GM21529 (cell line): ENCODE data around the gene SCN4B.
"Not testable (repeated sequence)": the region's sequence is repeated elsewhere in the genome, so short reads cannot be mapped to it uniquely, and the experiment has no call there.

Experiments used
- ATAC-seq: cut with Tn5 transposase; IDR thresholded peaks from one replicate; pipeline ENCODE4 v1.9.1; 2021; ENCODE audit not compliant: unreplicated experiment

The SCN4B gene

GRCh38 chr11:118152552-118153471 lies at the start of gene SCN4B:
TSS of gene SCN4B (minus strand) at chr11:118152823. CDS start at chr11:118152673, 150 bp downstream.
- ATAC-seq = no peak

DNA sequence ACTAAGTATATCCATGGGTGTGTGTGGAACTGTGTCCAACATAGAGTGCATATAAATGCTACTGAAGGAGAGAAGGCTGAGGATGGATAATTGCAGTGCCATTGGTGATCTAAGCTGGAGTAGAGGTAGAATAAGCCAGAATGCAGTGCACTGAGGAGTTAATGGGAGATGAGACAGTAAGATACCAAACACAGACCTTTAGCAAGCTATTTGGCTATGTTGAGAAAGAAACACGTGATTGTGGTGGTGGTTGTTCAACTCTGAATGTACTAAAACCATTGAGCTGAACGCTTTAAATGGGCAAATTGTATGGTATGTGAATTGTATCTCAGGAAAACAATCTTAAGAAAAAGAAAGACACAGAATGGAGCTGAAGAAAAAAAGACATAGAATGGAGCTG lies 49.3 kb upstream of the SCN4B start:
- no peak for ATAC-seq

- no peak for ATAC-seq
Measured at GRCh38 chr11:118200901-118201680, 48.5 kb upstream of the SCN4B start.

GRCh38 chr11:118200497-118200896 lies 47.9 kb upstream of the SCN4B start:
- no peak for ATAC-seq

DNA sequence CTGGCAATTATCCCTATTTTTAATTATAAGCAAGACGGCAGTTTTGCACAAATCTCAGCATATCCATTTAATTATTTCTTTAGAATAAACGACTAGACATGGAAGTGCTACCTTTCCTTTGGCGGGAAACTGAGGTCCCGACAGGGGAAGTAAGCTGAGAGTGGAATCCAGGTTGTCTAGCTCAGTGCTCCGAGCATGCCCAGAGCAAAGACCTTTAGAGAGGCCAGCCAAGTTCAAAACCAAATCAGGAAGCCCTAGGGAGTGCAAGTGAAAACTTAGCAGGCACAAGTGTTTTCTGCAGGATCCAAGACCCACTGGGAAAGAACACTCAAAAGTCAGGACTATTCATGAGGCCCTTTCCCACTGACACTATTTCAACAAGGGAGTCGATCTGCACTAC lies 46.5 kb upstream of the SCN4B start:
- ATAC-seq = no peak

- ATAC-seq = no peak
Measured at GRCh38 chr11:118198370-118198769, 45.7 kb upstream of the SCN4B start.

- ATAC-seq = no peak
Measured at GRCh38 chr11:118194835-118195627, 42.4 kb upstream of the SCN4B start.

DNA sequence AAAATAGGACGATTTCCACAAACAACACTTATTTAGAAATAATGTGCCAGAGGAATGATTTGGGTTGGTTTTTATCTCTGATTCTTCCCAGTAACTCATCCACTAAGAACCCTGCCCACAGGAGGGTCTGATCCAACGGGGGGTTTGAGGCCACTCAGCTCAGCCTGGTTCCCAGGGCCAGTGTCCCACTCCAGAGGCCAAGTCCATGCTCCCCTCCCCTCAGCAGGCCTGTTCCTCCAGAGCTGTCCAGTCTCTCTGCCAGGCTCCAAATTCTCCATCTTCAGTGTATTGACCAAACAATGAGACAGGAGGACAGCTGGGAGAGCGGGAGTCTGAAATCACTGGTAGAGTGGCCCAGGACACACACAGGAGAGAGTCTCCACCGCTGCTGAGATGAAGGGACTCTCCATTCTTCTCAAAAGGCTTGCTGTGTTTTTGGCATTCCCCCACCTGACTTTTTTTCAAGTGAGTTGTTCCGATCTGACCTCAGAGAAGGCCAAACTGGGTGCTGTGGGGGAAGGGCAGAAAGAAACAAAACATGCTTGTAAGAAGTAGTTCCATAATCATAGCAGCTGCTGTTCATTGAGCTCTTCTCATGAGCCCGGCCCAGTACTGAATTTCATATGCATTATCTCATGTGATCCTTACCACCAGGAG lies 41.4 kb upstream of the SCN4B start:
- no peak for ATAC-seq

DNA sequence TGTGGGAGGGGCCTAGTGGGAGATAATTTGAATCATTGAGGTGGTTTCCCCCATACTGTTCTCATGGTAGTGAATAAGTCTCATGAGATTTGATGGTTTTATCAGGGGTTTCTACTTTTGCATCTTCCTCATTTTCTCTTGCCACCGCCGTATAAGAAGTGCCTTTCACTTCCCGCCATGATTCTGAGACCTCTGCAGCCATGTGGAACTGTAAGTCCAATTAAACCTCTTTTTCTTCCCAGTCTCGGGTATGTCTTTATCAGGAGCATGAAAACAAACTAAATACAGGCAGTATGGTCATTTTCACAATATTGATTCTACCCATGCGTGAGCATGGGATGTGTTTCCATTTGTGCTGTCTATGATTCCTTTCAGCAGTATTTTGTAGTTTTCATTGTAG lies 40.2 kb upstream of the SCN4B start:
- not testable (repeated sequence) for ATAC-seq

GRCh38 chr11:118190942-118191506 lies 38.4 kb upstream of the SCN4B start:
- not testable (repeated sequence) for ATAC-seq

DNA sequence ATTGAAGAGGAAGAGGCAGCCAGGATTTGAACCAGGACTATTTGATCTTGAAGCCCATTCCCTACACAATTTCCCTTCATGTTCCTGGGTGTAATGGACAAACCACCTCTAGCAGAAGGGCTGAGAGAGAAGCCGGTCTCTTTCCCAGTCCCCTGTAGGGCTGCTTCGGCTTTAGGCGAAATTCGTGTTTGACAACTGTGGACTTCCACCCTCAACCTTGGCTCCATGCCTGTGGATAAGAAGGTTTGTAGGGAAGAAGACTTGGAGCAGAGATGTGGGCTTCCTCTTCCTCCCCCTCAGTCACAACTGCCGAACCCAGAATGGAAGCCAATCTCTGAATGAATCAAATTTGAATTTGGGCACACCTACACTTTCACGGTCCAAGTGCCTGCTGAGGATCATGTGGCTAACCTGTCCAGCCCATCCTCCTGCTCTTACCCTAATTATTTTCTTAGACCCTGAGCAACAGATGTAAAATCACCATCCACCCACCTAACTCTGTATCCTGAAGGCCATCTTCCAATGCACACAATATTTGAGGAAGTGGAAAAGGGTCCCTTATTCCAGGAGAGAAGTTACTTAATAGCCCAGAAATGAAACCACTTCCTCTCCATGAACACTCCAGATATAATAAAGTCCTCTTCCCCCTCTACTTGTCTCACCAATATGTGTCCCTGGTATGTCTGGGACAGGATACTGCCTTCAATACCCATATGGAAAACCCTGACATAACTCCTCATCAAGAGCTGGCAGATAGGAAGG lies 33.9 kb upstream of the SCN4B start:
- ATAC-seq = no peak

DNA sequence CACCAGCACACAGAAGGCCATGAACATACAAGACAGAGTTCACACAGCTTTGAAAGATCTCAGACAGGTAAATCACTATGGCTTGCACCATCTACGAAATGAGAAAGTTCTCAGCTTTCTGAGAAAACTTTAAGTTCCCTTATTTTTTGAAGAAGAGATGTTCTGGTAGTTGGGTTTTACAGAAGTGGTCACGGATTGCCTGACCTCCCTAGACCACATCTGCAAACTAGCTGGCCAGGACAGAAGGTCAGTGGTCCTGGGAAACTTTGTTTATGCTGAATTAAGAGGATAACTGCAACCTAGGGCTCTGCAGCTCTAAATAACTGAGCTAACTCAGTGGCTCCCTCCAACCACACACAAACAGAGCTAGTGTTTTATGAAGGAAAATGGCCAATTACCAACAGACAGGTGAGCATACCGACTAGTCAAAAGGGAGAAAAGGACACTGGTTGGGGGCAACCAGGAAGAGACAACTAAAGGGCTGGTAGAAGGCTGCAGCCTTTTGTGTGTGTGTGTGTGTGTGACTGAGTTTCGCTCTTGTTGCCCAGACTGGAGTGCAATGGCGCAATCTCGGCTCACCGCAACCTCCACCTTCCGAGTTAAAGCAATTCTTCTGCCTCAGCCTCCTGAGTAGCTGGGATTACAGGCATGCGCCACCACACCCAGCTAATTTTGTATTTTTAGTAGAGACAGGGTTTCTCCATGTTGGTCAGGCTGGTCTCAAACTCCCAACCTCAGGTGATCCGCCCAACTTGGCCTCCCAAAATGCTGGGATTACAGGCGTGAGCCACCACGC lies 32.4 kb upstream of the SCN4B start:
- no peak for ATAC-seq

DNA sequence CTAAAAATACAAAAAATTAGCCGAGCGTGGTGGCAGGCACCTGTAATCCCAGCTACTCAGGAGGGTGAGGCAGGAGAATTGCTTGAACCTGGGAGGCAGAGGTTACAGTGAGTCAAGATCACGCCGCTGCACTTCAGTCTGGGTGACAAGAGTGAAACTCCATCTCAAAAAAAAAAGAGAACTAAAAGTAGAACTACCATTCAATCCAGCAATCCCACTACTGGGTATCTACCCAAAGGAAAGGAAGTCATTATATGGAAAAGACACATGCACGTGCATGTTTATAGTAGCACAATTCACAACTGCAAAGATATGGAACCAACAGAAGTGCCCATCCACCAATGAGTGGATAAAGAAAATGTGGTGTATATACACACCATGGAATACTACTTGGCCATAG lies 31.1 kb upstream of the SCN4B start:
- ATAC-seq = not testable (repeated sequence)

DNA sequence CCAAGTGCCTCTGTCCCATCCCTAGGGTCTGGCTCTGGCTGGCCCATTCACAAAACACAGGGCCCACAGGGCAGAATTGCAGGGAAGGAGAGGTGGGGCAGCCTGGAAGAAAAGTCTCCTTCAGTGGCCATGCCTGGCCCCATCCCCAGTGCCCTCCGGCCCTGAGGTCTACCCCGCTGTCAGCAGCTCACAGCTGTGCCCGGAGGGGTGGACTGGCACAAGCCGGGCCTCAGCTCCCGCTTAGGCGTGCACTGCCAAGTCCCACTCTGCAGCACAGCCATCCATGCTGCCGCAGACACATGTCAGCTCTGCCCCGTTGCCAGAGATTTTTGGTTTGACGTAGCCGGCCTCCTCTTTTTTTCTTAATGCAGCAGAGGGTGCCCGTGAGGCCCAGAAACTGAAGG lies 27.7 kb upstream of the SCN4B start:
- ATAC-seq = no peak

DNA sequence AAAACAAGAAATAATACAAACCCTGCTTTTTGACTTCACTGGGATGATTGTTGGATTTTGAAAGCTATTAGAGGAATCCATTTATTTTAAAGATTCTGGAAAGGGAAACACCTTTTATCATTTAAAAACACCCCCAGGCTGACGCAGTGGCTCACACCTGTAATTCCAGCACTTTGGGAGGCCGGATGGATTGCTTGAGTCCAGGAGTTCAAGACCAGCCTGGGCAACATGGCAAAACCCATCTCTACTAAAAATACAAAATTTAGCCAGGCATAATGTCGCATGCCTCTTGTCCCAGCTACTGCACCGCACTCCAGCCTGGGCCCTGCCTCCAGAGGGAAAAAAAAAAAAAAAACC lies 24.1 kb upstream of the SCN4B start:
- ATAC-seq = no peak

GRCh38 chr11:118175993-118176777 lies 23.6 kb upstream of the SCN4B start, which contains the start of gene SCN2B:
TSS of gene SCN2B (minus strand) at chr11:118176639. CDS start at chr11:118176431, 208 bp downstream.
- no peak for ATAC-seq

DNA sequence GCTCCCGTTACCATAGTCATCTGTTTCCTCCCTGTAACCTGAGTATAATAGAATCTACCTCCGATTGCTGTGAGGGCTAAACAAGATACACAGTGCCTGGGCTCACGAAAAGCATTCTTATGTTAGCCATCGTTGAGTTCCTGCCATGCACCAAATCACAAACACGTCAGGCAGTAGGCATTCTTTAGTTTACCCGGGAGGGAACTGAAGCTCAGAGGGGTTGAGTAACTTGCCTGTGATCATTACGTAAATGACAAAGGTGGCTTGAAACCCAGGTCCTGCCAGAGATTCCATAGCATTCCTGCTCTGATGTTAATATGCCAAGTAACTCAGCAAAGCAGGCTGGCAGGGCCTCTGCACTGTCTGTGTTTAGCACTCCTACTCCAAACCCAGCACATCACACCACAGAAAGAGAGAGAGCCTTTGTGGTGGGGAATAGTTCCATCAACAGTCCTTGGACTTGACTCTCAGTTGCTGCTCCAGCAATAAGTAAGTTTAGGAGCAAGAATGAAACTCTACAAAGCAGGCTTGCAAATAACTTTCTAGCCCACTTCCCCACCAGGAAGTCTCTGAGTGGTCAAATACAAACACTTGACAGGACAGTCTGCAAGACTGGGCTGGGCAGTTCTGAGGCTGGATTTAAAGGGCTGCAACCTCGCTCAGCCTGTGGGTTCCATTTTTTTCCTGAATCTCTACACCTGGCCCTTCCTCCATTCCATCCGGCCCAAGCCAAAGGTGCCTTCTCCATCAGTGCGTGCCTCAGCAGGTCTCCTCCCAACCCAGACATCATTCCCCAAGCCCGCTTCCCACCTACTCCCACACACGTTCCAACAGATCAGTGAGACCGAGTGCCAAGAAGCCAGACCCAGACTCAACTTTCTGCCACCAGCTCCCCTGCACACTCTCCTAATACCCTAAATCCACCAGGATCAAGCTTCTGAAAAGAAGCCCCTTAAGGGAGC lies 22.7 kb upstream of the SCN4B start:
- no peak for ATAC-seq
